ENCODE data around the gene CFAP221. TPM values are rescaled to one million over a fixed set of nuclear protein-coding genes. Genes with fewer than 3 reads are reported as not detected.

Gene CFAP221
- total RNA-seq, 3 donors from 2014 or later (not counting 1 experiment from before 2014, with no cell fraction given) = not detected

DNA sequence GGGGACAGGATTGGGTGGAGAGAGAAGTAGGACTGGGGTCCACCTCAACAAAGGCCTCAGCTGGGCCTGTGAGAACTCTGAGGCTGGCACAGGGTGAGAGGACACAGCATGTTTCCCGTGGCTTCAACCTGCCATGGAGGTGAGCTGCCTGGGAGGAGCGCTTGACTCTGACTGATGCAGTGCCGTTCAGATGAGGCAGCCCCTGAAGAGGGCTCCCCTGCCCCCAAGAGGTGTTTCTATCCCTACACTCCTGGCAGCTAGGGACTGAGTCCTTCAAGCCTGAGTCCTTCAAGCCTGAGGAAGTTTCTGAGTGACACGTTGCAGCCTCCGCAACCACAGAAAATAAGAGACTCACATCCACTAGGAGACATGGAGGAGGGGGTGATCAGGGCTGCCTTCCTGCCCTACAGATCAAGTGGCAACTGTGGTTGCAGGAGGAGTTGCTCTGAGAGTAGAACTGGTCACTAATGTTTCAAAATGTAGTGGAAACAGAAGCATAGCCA, 85.1 kb downstream of the CFAP221 start:
- H3K36me3 ChIP-seq (ENCODE audit: control insufficient read depth, insufficient read depth, low read length) = no peaks in the 10 kb centered on the region
- H3K4me1 Mint-ChIP-seq = no peaks in the 10 kb centered on the region
- no peaks in the 10 kb centered on the region for H3K9me3 Mint-ChIP-seq
- H3K36me3 Mint-ChIP-seq = no peaks in the 10 kb centered on the region
- peaks cover 26 to 34% of the 10 kb centered on the region in 2 donors for H3K27me3 Mint-ChIP-seq (ENCODE audit: low read depth in 2 of 2)
- 86% methylated on average over 3 of the region's 5 CpGs for WGBS (ENCODE audit: insufficient coverage)
- no peak overlapping the region for H3K27ac ChIP-seq (ENCODE audit: low read length)
- no peaks in the 10 kb centered on the region for H3K9me3 ChIP-seq (ENCODE audit: control insufficient read depth, insufficient read depth, low read length)
- DNase-seq = no peak
- no peaks in the 10 kb centered on the region for H3K27me3 ChIP-seq (ENCODE audit: control insufficient read depth, insufficient read depth, low read length)
- intact Hi-C loops (cut with micrococcal nuclease) = no loop called here
- TF ChIP-seq, protein P1, sequence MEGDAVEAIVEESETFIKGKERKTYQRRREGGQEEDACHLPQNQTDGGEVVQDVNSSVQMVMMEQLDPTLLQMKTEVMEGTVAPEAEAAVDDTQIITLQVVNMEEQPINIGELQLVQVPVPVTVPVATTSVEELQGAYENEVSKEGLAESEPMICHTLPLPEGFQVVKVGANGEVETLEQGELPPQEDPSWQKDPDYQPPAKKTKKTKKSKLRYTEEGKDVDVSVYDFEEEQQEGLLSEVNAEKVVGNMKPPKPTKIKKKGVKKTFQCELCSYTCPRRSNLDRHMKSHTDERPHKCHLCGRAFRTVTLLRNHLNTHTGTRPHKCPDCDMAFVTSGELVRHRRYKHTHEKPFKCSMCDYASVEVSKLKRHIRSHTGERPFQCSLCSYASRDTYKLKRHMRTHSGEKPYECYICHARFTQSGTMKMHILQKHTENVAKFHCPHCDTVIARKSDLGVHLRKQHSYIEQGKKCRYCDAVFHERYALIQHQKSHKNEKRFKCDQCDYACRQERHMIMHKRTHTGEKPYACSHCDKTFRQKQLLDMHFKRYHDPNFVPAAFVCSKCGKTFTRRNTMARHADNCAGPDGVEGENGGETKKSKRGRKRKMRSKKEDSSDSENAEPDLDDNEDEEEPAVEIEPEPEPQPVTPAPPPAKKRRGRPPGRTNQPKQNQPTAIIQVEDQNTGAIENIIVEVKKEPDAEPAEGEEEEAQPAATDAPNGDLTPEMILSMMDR (IDR thresholded peaks at IDR 0.05) = no peak
- H3K4me3 Mint-ChIP-seq = no peak overlapping the region
- ATAC-seq = no peak
- no peak overlapping the region for H3K27ac Mint-ChIP-seq
- H3K4me1 ChIP-seq (ENCODE audit: control insufficient read depth, insufficient read depth, low read length) = no peaks in the 10 kb centered on the region
- no peak overlapping the region for H3K4me3 ChIP-seq (ENCODE audit: low read length)

DNA sequence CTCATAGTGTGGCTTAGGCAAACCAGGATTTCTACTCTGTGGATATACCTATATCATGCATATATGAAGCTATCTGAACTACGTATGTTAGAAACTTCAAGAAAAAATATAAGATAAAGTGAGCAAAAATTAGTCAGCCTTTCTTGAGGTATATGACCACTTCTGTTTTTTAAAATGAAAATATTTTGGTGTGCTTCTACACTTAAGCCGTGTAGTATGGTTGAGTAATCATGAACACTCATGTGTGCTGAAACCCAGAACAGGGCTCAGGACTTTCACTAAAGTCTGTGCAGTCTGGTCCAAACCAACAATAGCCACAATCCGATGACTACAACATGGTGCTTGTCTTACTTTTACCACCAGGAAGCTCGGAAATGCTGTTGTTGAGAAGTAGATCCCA, 85.9 kb downstream of the CFAP221 start:
- intact Hi-C loops (cut with micrococcal nuclease) = no loop called here
- TF ChIP-seq, protein P1 (IDR thresholded peaks at IDR 0.05) = no peak
- Histone ChIP-seq H3K4me1 (ENCODE audit: control insufficient read depth, insufficient read depth, low read length) (no peaks in the 10 kb centered on the region), H3K27ac (ENCODE audit: low read length) (no peak overlapping the region), H3K4me3 (ENCODE audit: low read length) (no peak overlapping the region), H3K9me3 (ENCODE audit: control insufficient read depth, insufficient read depth, low read length) (no peaks in the 10 kb centered on the region), H3K36me3 (ENCODE audit: control insufficient read depth, insufficient read depth, low read length) (no peaks in the 10 kb centered on the region), H3K27me3 (ENCODE audit: control insufficient read depth, insufficient read depth, low read length) (no peaks in the 10 kb centered on the region)
- DNase-seq (no peak), ATAC-seq (no peak)
- no peak overlapping the region for H3K4me3 Mint-ChIP-seq
- H3K27me3 Mint-ChIP-seq (ENCODE audit: low read depth in 2 of 2) = peaks cover 26 to 34% of the 10 kb centered on the region in 2 donors
- WGBS (ENCODE audit: insufficient coverage) = 61% methylated on average over 3 of the region's 4 CpGs
- no peaks in the 10 kb centered on the region for H3K4me1 Mint-ChIP-seq
- H3K27ac Mint-ChIP-seq = no peak overlapping the region
- no peaks in the 10 kb centered on the region for H3K36me3 Mint-ChIP-seq
- no peaks in the 10 kb centered on the region for H3K9me3 Mint-ChIP-seq

DNA sequence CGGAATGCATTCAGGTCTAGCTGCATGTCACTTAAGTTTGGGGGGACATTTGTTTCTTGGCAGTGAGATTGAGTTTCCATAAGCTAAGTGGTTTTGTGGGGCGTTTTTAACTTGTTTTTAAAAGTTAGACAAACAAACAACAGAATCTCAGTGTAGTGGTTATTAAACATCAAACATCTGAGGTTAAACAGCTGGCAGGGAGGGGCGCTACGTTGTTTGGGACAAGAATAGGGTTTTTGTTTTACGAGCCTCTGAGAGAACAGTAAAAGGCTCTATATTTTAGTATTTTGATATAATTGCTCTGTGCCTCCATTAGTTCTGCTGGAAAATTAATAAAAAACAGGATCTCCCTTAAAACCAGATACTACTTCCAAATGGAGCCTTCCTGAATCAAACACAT, 93.1 kb downstream of the CFAP221 start:
- ATAC-seq = no peak
- intact Hi-C loops (cut with micrococcal nuclease) = no loop called here
- Mint-ChIP-seq H3K36me3 (no peaks in the 10 kb centered on the region), H3K27me3 (ENCODE audit: low read depth in 2 of 2) (peaks cover 11 to 24% of the 10 kb centered on the region in 2 donors), H3K4me1 (no peaks in the 10 kb centered on the region), H3K27ac (no peak overlapping the region), H3K4me3 (no peak overlapping the region), H3K9me3 (no peaks in the 10 kb centered on the region)
- Histone ChIP-seq H3K27me3 (ENCODE audit: control insufficient read depth, insufficient read depth, low read length) (no peaks in the 10 kb centered on the region), H3K9me3 (ENCODE audit: control insufficient read depth, insufficient read depth, low read length) (no peaks in the 10 kb centered on the region), H3K27ac (ENCODE audit: low read length) (no peak overlapping the region), H3K4me1 (ENCODE audit: control insufficient read depth, insufficient read depth, low read length) (no peaks in the 10 kb centered on the region), H3K4me3 (ENCODE audit: low read length) (no peak overlapping the region), H3K36me3 (ENCODE audit: control insufficient read depth, insufficient read depth, low read length) (no peaks in the 10 kb centered on the region)
- DNase-seq = no peak
- TF ChIP-seq, protein P1 (IDR thresholded peaks at IDR 0.05) = no peak
- WGBS (ENCODE audit: insufficient coverage) = 93% methylated on average over 3 of the region's 5 CpGs

DNA sequence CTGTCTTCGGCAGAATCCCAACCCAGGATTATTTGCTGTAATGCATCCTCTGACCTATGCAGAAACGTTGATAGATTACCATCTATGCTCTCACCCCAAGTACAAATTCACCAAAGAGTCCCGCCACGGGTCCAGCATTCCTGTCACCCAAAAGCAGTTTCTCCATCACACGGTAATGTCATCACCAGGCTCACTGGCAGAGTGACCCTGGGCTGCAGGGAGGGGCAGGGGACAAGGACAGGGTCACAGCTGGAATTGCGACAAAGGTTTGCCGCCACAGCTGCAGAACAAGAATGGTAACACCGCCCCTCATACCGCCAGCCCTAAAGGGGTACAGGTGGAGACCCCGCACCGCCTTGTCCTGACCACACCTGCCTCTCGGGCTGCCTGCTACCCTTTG, 94.0 kb downstream of the CFAP221 start:
- Mint-ChIP-seq H3K4me1 (no peaks in the 10 kb centered on the region), H3K36me3 (no peaks in the 10 kb centered on the region), H3K27me3 (ENCODE audit: low read depth in 2 of 2) (peaks cover 11 to 20% of the 10 kb centered on the region in 2 donors), H3K27ac (no peak overlapping the region), H3K4me3 (no peak overlapping the region), H3K9me3 (no peaks in the 10 kb centered on the region)
- no peaks in the 10 kb centered on the region for H3K9me3 ChIP-seq (ENCODE audit: control insufficient read depth, insufficient read depth, low read length)
- no peak overlapping the region for H3K4me3 ChIP-seq (ENCODE audit: low read length)
- 84% methylated on average over 12 of the region's 12 CpGs for WGBS (ENCODE audit: insufficient coverage)
- no peak overlapping the region for H3K27ac ChIP-seq (ENCODE audit: low read length)
- TF ChIP-seq, protein P1 (IDR thresholded peaks at IDR 0.05) = no peak
- no peaks in the 10 kb centered on the region for H3K36me3 ChIP-seq (ENCODE audit: control insufficient read depth, insufficient read depth, low read length)
- H3K27me3 ChIP-seq (ENCODE audit: control insufficient read depth, insufficient read depth, low read length) = no peaks in the 10 kb centered on the region
- DNase-seq (no peak), ATAC-seq (no peak)
- intact Hi-C loops (cut with micrococcal nuclease) = no loop called here
- no peaks in the 10 kb centered on the region for H3K4me1 ChIP-seq (ENCODE audit: control insufficient read depth, insufficient read depth, low read length)

Data from natural killer cell (primary cell).